IPS-18c (cell line): ENCODE measurements around the gene PDP2.

ENCODE experiments used
- H3K4me3 ChIP-seq: 2 replicates; pipeline ENCODE4 v1.7.0; 2013; ENCODE audit warnings: low read depth, mild to moderate bottlenecking, low read length, moderate library complexity; ENCODE audit not compliant: insufficient read depth
- H3K9me3 ChIP-seq: one replicate; pipeline ENCODE4 v1.6.1; 2013; ENCODE audit warnings: mild to moderate bottlenecking, low read length, moderate library complexity; ENCODE audit not compliant: control insufficient read depth, insufficient read depth

PDP2 gene

DNA sequence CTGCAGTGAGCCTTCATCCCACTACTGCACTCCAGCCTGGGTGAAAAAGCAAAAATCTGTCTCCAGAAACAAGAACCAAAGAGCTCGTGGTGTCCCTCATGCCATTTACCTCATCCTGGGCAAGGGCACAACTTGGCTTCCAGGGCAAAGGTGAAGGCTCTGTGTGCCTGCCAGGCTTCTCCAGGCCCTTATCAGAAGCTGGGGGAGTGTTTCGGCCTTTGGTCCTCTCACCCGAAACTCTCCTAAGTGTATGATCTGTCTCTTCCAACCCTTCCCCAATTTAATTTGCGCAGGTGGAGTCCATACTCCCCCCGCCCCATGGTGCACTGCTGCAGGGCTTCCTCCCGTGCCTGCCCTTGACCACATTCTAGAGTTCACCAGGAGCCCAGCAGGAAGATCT is 56.1 kb downstream of the PDP2 start:
- no peak overlapping the region for H3K4me3 ChIP-seq
- no peaks in the 10 kb centered on the region for H3K9me3 ChIP-seq

GRCh38 chr16:66936889-66937554 is 56.7 kb downstream of the PDP2 start:
- Histone ChIP-seq H3K9me3 (no peaks in the 10 kb centered on the region), H3K4me3 (no peak overlapping the region)

DNA sequence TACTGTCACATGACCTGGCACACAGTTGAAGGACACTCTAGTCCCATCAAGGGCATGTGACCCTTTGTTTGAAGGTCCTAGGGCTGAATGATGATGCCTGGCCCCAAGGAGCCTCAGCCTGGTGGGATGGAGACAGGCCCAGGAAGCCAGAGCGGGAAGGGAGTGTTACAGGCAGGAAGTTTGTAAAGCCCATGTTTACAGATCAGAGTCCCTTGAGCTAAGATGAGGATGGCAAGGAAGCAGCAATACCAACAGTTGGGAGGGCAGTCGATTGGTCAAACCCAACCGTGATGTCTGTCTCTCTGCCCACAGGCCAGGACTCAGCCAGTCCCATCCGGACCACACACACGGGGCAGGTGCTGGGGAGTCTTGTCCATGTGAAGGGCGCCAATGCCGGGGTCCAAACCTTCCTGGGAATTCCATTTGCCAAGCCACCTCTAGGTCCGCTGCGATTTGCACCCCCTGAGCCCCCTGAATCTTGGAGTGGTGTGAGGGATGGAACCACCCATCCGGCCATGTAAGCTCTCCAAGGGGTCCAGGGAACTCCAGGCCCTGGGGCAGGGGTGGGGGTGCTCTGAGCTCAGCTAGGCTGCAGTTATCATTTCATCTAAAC is 57.5 kb downstream of the PDP2 start:
- no peak overlapping the region for H3K4me3 ChIP-seq
- H3K9me3 ChIP-seq: no peaks in the 10 kb centered on the region

DNA sequence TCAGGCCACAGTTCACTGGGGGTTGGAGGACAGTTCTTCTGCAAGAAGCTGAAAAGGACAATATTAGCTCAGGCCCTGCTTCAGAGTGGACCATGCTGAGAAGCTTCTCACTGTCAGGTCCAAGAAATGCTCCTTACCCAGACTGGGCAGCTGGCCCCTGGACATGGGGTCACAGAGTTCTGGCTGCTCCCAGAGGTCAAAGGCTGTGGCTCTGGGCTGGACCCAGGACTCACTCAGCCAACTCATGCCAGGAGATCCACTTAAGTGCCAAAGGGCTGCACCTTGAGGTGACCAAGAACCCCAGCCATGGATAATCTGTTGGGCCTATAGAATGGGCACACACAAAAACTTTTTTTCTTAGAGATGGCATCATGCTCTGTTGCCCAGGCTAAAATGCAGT is 59.1 kb downstream of the PDP2 start:
- Histone ChIP-seq H3K9me3 (no peaks in the 10 kb centered on the region), H3K4me3 (no peak overlapping the region)

DNA sequence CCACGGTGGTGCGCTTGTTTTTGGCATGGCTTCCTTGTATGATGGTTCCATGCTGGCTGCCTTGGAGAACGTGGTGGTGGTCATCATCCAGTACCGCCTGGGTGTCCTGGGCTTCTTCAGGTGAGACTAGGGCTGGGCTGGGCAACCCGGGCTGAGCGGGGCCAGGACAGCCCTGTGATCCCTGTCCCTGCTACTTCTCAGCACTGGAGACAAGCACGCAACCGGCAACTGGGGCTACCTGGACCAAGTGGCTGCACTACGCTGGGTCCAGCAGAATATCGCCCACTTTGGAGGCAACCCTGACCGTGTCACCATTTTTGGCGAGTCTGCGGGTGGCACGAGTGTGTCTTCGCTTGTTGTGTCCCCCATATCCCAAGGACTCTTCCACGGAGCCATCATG is 59.9 kb downstream of the PDP2 start:
- Histone ChIP-seq H3K9me3 (no peaks in the 10 kb centered on the region), H3K4me3 (no peak overlapping the region)
